ENCODE results near the gene OXSR1.
"Not testable (repeated sequence)": the region's sequence is repeated elsewhere in the genome, so short reads cannot be mapped to it uniquely, and the experiment has no call there.

Gene OXSR1

DNA sequence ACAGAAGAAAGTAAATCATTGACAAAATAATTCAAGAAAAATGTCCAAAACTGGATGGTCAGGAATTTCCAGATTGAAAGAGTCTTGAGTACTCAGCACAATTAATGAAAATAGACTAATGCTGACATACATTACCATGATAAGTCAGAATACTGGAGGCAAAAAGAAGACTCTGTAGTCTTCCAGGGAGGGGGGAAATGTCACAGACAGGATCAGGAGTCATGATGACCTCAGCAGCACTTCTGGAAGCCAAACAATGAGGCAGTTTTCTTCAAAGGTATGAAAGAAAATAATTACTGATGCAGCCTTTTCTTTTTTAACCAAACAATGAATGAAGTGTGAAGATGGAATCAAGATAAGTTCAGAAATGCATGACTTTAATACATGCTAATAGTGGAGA is 70.1 kb downstream of the OXSR1 start:
- no peak for DNase-seq

DNA sequence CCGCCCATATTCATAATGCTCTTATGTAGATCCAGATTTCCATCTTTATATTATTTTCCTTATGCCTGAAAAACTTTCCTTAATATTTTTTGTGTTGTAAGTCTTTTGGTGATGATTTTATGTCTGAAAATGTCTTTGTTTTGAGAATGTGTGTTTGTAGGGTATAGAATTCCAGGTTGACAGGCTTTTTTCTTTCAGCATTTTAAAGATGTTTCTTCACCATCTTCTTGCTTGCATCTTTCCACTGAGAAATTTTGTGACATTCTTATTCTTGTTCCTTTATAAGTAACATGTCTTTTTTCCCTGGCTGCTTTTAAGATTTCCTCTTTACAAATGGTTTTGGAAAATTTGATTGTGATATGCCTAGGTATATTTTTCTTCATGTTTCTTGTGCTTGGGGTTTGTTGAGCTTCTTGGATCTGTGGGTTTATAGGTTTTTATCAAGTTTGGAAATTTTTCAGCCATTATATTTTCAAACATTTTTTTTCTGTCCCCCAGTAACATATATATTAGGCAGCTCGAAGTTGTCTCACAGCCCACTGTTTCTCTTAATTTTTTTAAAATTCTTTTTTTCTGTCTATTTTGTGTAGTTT is 73.2 kb downstream of the OXSR1 start:
- no peak for DNase-seq

DNA sequence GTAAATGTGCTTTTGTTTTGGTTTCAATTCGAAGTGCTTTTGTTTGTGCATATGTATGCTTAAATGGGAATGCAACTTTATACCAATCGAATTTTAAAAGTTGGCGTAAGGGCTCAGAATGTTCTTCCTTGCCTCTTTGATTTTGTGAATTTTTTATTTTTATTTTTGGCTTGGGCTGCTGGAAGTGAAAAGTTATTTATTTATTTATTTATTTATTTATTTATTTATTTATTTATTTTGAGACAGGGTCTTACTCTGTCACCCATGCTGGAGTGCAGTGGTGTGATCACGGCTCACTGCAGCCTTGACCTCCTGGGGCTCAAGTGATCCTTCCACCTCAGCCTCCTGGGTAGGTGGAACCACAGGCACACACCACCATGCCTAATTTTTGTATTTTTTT is 77.5 kb downstream of the OXSR1 start:
- not testable (repeated sequence) for DNase-seq

DNA sequence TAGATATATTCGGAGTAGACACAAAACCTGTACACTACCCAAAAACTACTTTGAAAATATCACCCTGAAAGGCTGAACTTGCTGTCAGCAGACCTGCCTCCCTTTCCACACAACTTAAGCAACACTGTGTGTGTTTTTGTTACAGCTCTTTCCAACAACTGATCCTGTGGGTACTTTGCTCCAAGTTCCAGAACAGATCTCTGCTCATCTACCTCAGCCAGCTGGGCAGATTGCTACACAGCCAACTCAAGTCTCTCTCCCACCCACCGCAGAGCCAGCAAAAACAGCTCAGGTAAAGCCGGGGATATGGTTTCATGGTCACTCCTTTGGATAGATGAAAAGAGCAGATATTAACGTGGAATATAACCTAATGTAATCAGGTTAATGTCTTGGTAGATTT is 80.6 kb downstream of the OXSR1 start:
- DNase-seq, result no peak

DNA sequence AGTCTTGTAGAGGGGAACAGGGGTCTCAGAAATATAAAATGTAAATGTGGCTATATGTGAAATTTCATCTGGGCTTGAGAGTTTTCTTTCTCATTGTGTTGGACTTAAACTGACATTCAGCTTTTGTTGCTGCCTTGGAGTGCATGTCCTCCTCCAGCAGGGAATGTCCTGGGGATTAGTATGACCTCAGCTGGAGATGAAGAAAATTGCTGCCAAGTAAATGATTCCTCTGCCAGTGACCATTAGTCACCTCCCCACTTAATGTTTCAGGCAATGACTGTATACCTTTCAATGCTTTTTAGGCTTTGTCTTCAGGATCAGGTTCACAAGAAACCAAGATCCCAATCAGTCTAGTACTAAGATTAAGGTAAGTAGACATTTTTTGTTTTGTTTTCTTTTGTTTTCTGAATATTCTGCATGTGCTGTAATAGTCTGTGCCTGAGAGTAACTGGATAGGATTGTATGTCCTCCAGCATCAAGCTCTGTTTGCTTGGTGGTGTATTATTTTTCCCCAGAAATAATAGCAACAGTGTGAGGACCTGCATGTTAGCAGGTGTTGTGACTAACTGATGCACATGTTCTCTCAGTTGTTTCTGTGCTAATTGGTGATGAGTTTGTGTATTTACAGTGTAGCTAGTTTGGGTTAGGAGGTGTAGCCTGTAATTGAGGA is 82.2 kb downstream of the OXSR1 start:
- no peak for DNase-seq

DNA sequence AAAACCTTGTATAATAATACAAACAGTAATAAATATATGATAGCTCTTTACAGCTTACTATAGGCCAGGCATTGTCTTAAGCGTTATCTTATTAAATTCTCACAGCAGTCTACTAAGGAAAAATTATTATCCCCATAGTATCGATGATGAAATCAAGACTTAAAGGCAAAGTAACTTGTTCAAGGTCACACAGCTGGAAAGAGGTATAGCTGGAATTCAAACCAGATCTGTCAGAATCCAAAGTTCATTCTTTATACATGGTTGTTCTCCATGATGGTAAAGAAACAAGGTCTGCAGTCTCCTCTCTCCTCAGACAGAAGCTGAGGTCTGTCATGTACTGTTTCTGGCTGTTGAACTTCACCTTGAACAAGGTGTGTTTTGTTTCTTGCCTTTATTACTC is 84.9 kb downstream of the OXSR1 start:
- DNase-seq, result no peak

DNA sequence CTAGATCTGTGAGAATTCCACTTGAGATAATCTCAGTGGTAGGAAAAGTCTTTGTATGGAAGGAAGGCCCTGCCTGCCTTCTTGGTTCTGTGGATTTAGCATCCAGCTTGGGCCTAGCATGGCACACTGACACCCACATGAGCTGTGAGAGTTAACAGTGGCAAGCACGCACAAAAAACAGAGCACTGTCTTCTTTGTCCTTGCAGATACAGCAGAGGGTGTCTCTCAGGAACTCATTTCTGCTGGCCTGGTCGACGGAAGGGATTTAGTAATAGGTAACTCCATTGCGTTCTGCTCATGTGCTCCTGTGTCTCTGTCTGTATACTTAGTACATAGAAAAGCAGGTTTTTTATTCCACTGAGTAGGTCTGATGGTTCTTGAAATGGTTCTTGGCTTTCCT is 85.9 kb downstream of the OXSR1 start:
- no peak for DNase-seq

DNA sequence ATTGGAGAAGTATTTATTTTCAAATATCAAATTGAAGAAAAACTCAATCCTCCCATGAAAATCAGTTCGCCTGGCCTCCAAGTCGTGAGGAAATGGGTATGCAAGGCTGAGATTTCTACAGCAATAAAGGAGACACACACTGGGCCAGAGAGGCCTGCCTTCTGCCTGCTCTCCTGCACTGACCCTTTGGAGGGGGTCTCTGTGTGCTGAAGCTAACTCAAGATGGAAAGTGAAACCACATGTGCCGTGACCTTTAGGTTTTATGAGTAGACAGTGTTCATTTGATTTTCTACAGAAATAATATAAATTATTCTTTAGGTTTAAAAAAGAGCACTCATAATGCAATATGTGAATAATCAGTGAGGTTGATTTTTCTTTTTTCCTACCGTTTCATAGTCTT is 88.4 kb downstream of the OXSR1 start:
- no peak for DNase-seq

DNA sequence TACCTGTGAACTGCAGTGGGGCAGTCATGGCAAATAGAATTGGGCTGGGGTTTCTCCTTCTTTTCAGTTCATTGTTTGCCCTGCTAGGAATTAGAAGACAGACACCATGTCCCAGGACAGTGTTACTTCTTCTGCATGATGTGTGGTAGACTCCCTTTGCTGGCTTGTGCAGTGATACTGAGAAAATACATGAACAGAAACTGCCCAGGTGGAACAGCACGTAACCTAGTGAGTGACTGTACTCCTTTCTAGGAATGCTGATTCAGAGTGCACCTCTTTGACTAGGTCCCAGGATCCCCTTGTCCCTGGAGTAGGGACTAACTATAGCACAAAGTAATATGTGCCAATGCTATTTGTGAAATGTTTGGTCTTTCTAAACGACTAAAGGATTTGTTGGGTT is 89.5 kb downstream of the OXSR1 start:
- no peak for DNase-seq

DNA sequence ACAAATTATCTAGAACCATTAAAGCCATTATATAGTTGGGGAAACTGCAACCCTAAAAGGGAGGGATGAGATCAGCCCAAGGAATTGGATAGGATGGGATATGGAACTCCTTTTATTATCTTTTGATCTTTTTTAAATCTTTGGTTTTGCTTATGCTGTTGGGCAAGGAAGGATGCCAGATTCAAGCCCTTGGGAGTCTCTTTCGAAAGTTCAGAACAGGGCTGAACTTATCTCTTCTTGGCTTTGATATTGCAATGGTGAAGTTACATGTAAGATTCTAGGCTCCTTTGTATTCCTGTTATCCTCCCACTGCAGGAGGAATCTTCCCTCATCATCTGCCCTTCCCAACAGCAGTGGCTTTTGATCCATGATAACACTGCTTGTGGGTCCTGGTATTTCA is 90.3 kb downstream of the OXSR1 start:
- no peak for DNase-seq

DNA sequence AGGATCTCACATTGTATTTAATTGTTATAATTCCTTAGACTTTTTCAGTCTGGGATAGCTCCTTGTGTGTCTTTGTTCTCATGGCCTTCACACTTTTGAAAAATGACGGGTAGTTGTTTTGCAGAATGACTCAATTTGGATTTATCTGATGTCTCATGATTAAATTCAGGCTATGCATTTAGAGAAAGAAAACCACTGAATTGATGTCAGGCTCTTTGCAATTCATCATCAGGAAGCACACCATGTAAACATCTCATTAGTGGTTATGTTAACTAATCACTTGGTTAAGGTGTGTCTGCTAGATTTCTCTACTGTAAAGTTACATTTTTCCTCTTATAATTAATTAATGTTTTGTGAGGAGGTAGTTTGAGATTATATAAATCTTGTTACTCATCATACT is 92.2 kb downstream of the OXSR1 start:
- no peak for DNase-seq

DNA sequence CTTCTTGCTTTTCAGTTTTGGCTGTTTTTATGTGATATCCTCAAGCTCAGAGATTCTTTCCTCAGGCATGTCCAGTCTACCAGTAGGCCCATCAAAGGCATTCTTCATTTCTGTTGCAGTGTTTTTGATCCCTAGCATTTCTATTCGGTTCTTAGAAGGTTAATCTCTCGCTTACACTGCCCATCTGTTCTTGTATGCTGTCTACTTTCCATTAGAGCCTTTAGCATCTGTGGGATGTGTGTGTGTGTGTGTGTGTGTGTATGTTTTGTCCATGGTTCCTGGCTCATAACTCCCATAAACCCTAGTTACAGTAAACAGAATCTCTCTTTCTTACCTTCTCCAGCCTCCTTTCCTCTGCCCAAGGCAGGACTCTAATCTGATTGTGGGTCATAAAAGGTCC is 95.1 kb downstream of the OXSR1 start:
- no peak for DNase-seq

DNA sequence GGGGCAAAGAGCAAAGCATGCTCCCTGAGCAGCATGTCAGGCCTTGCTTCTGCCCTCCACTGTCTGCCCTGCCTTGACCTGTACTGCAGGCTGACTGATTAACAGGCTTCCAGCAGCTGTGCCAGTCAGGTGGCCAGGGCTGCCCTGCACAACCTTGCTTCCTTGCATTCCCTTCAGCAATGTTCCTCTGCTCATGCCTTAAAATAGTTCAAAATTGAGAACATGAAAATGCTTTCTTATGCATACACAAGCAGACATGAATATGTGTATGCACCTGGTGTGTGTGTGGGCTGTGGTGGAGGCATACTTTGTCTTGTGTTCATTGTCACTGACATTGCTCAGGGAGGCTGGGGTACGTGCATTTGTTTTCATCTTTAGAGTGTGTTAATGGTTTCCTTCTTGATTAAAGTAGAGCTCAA is 99.0 kb downstream of the OXSR1 start:
- DNase-seq, result no peak

DNA sequence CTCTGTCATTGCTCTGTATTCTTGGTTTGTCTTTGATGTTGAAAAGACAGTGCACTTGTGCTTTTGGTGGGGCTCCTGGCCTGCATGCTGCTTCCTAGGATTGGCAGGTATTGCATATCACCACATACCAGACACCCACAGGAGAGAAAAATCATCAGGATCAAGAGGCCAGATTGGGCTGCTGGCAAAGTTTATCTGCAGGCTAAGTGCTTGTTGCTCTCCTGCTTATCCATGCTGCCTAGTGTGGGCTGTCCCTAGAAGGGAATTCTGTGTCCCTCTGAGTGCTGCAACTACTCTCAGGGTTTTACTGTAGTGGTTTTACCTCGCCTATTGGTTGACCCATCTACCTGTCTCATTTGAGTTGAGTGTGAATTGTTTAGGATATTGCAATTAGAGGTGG is 99.4 kb downstream of the OXSR1 start:
- DNase-seq, result no peak

DNA sequence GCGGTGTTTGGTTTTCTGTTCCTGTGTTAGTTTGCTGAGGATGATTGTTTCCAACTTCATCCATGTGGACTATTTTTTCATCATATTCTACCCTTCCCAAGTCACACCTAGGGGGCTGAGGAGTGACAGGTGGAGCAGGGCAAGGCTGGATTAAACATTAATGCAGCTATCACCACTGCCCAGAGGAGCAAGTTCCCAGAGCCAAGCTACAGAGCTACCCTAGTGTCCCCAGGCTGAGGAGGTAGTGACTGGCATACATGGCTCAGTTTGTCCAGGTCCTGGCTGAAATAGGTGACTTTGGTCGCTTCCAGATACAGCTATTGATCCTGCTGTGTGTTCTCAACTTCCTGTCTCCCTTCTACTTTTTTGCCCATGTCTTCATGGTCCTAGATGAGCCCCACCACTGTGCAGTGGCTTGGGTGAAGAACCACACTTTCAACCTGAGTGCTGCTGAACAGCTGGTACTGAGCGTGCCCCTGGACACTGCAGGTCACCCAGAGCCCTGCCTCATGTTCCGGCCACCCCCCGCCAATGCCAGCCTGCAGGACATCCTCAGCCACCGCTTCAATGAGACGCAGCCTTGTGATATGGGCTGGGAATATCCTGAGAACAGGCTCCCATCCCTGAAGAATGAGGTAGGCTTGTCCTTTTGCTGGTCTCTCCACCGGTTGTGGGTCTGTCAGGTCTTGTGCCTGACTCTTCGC is 100.4 kb downstream of the OXSR1 start, which contains the start of gene SLC22A13:
TSS of gene SLC22A13 (plus strand) at position 209 of the 704 bp plus-strand sequence. CDS start at position 258, 49 bp downstream.
- no peak for DNase-seq

DNA sequence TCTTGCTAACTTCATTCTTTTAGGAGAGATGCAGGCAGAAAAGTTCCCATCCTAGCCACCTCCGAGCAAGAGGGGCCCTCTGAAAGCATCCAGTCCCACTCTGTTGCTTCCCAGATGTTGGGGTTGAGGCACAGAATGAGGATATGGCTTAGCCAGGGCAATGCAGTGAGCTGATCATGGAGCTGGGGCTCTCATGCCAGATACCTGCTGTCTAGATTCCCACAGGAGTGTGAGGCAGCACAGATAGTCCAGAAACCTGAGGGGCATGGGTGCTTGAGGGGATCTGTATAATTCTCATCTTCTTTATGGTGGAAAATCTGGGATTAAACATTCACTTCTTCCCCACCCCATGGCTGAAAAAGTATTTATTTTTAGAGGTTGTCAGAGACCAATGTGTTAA is 101.5 kb downstream of the OXSR1 start:
- no peak for DNase-seq

DNA sequence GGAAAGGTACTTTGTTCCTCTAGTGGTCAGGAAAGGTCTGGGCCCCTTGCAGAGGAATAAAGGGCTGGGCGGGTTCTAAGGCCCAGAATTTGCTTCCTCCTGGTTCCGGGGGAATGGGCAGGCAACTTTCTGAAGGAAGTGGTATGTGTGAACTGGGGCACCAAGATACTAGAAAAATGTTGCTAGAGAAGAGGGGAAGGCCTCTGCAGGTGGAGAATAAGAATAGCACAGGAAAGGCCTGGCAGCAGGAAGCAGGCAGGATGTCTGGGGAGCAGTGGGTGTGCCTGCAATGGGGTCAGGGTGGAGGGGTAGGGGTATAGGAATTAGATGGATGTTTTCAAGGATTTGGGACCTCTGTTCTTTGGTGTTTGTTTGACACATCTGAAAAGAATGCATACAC is 102.3 kb downstream of the OXSR1 start:
- DNase-seq, result no peak

DNA sequence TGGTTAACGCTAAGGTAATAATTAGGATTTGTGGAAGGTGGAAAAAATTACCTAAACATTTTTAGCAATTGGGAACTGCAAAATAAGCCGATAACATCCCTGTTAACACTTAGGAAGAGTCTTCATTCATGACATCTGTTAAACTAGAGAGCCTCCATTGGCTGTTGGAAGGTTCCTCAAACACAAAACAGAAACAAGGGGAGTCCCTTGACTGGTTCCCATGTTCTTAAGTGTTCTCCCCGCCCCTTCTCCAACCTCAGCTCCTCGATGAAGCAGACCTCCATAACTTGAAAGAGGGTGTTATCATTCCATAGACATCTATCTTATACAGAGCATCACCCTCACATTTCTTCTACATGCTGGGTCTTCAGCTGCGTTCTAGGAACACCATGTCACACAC is 102.8 kb downstream of the OXSR1 start:
- DNase-seq, result no peak

DNA sequence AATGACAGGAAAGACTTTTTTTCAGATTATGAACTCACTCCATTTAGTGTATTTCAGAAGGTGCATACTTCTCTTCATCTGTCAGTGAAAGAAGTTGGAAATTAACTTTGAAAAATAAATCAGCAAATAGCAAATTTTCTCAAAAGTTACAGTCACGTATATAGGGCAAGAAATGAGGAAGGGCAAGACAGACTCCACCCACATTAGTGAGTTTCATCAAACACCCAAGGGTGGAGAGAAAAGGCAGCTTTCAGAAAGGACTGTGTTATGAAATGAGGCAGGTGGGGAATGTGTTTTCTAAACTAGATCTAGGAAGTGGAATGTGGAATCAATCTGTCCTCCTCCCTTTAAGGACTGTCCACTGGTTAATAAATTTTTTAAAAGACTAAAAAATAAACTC is 103.2 kb downstream of the OXSR1 start:
- DNase-seq, result no peak

DNA sequence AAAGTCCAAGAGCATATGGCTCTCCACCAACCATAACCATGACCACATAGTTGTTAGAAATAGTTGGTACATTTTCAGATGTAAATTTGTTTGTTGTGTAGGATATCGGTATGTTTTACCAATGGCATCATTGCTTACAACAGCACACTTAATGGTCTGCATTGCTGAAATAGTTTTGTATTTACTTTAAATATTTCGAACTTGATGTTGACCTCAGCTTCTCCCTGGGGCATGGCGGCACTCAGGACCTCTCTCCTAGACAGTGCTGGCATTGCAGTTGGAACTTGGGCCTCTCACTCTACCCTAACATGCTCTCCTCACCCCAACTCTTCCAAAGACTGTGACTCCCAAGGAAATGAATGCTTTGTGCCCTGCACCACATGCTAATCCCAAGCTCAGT is 105.3 kb downstream of the OXSR1 start:
- DNase-seq, result no peak

DNA sequence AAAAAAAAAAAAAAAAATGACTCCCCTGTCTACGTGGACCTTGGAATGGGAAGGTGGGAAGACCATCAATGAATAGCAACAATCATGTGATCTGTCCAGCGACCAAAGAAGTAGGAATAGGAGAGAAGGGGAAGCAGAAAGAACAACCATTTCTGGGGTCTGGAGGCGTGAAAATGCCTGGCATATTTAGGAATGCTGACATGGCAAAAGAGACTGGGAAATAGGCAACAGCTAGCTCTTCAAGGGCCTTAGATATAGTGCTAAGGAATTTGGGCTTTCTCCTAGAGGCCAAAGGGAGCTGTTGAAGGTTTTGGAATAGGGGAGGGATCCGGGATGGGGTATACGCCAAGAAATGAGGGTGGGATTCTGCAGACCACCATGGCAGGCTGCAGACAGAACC is 106.2 kb downstream of the OXSR1 start:
- DNase-seq, result no peak

DNA sequence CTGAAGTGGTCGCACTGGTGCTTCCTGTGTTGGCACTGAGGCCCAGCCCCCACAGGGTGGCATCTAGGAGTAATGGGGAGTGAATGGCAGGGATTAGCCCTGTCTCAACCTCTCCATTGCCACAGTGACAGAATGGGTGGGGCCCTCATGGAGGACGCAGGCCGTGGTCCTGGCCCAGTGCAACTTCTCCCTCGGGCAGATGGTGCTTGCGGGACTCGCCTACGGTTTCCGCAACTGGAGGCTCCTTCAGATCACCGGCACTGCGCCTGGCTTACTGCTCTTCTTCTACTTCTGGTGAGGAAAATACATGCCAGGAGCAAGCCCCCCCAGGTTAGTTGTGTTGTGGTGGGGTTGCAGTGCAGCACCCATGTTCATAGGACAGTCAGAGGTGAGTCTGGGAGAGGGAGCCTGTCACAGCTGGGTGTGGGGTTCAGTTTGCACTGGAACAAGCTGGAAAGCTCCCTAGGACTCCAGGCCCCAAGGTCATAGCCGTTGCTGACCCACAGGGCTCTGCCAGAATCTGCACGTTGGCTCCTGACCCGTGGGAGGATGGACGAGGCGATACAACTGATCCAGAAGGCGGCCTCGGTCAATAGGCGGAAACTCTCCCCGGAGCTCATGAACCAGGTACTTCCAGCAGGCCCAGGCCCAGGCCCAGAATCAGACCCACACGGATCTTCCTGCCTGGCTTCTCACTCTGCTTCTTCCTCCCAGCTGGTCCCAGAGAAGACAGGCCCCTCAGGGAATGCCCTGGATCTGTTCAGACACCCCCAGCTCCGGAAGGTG is 109.7 kb downstream of the OXSR1 start:
- no peak for DNase-seq

DNA sequence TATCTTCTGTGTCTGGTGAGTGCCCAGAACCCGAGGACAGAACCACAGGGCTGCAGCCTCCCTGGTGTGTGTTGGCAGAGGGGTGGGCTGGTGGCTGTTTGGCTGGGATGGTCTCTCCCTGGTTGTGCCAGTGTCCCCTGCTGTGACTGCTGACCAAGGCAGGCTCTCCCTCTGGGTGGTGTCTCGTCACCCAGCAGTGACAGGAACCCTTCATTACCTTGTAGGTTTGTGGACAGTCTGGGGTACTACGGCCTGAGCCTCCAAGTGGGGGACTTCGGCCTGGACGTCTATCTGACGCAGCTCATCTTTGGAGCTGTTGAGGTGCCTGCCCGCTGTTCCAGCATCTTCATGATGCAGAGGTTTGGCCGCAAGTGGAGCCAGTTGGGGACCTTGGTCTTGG is 110.3 kb downstream of the OXSR1 start:
- DNase-seq, result no peak
